ENCODE data around the gene TP73.

The TP73 gene

DNA sequence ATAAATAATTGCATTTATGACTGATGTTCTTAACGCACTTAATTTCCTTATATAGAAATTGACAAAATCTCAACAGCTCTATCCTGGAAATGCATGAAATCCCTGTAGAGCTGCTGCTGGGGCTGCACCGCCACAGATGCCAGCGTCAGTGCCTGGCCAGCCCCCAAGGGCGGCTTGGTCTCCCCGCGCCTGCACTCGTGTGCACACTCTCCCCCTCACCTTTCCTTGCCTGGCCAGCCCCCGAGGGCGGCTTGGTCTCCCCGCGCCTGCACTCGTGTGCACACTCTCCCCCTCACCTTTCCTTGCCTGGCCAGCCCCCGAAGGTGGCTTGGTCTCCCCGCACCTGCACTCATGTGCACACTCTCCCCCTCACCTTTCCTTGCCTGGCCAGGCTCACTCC, 16.2 kb upstream of the TP73 start:
- DNase-seq: no peak

DNA sequence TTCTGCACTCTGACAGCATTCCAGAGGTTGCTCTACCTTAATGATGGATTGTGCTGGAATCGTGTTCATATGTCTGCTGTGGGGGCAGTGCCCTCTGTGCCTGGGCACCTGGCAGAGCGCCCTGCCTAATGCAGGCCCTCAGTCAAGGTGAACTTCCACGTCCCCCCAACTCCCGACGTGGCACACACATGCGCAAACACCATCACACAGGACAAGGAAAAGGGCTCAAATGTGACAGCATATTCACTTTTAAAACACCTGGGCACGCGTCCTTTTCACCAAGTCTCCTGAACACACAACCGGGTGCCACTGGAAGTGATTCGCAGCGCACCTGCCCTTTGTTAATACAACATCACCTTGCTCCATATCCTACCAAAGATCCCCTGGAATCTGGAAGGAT, 15.8 kb upstream of the TP73 start:
- no peak for DNase-seq

DNA sequence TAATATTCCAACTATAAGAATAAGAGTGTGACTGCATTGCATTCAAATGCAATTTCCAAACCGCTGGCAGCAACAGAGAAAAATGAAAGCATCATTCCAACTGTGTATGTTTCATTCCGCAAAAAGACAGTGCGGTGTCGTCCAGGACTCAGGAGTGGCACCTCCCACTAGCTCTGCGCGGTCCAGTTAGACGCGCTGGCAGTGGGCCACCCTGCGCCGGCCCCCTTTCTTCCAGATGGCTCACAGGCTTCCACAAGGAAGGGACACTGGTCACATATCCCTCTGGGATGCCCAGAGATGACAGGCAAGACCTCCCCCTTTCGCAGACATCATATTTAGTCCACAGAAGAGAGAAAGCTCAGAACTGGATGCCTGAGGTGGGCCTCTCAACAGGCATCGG, 14.3 kb upstream of the TP73 start:
- no peak for DNase-seq

GRCh38 chr1:3638676-3639075, 13.6 kb upstream of the TP73 start:
- DNase-seq: no peak

DNA sequence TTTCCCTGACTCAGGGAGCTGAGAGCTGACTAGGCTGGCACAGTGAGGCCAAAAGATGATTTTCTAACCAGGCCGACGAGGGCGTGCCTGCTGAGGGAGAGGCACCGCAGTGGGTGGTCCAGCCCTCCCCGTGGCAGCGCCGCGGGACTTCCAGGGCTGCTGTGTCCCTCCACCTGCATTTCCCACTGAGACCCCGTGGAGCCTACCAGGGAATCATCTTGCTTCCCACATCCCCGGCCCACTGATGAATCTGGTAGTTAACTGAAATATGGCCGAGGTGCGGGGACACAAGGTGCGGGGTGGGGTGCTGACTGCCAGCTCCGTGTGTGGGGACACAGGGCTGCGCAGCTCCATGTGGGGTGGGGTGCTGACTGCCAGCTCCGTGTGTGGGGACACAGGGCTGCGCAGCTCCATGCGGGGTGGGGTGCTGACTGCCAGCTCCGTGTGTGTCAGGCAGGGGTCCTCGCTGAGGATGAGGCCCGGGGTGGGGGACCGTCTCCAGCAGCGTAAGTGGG, 12.9 kb upstream of the TP73 start:
- no peak for DNase-seq

DNA sequence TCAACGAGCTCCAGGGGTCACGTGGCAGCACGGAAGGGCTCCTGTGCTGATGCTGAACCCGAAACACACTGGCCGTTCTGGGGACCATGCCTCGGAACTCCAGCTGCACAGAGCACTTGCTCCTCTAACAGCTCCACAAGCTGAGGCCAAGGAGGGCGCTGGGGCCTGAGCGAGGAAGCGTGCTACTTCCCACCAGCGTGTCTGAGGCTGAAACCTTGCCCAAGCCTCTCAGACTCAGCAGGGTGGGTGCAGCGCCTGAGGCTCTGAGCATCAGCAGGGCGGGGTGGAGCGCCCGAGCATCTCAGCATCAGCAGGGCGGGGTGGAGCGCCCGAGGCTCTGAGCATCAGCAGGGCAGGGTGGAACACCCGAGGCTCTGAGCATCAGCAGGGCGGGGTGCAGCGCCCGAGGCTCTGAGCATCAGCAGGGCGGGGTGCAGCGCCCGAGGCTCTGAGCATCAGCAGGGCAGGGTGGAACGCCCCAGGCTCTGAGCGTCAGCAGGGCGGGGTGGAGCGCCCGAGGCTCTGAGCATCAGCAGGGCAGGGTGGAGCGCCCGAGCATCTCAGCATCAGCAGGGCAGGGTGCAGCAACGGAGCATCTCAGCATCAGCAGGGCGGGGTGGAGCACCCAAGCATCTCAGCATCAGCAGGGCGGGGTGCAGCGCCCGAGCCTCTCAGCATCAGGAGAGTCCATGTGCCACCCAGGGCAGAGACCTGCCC, 12.0 kb upstream of the TP73 start:
- DNase-seq: no peak

GRCh38 chr1:3641046-3641760, 11.1 kb upstream of the TP73 start:
- no peak for DNase-seq

DNA sequence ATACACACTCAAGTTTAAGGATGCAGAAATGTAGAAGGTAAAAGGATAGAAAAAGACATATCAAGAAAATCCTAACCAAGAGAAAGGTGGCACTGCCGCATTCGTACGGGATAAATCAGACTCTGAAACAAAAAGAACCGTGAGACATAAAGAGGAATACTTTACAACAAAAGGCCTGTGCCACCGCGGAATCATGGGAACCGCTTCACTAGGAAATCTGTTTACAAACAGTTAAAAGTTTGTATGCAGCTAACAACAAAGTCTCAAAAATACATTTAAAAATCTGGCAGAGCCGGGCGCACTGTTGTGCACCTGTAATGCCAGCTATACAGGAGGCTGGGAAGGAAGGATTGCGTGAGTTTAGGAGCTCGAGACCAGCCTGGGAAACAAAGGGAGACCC, 10.5 kb upstream of the TP73 start:
- DNase-seq: no peak

GRCh38 chr1:3642919-3643675, 9.2 kb upstream of the TP73 start:
- DNase-seq: no peak

GRCh38 chr1:3644273-3644672, 8.0 kb upstream of the TP73 start:
- DNase-seq: no peak

DNA sequence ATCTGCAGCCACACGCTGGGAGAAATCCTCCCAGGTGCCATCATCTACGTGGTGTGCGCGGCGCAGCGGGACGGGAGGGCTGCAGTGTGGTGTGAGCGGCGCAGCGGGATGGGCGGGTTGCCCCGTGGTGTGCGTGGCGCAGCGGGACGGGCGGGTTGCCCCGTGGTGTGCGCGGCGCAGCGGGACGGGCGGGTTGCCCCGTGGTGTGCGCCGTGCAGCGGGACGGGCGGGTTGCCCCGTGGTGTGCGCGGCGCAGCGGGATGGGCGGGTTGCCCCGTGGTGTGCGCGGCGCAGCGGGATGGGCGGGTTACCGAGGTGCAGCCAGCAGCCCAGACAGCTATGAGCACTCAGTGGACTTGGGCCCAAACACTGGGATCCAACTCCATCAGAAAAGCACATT, 7.1 kb upstream of the TP73 start:
- DNase-seq: no peak

DNA sequence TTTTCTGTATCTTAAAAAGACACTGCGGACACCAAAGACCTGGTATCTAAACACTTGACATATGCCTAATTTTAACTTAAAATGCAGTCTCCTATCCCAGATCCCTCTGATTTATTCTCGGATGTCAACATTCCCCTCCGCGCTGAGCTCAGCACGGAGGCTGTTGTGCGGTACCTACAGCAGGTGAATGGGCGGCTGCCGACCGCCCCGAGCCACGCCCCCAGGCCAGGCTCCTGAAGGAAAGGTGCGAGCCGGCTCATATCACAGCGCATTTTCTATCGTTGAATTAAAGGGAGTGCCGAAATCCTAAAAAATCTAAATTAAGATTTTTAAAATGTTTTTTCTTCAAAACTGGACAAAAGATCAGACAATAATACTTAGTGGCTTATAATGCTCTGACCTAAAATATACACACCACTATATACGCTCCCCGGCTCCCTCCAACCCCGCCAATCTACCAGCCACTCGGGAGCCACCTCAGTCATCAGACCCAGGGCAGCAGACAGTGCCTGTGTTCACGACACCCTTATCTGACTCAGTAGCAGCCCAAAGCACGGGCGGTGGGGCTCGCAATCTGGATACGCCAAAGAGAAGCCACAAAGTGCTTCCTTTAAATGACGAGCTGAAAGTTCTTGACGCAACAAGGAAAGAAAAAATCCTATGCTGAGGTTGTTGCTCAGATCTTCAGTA, 6.5 kb upstream of the TP73 start:
- DNase-seq: no peak

DNA sequence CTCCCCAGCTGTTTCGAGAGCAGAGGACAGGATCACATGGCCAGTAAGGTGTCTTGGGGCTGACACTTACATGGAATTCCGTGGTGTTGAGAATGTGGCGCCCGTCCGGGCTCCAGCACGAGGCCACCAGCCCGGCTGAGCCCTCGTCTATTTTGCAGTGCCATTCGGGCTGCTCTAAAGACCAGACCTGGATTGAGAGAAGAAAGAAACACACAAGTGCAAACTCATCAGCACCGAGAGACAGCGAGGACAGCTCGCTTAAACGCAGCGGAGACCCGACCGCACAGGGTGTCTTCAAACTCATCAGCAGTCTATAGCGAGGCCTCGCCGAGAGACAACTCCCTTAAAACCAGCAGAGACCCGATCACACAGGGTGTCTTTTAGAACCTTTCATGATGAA, 5.7 kb upstream of the TP73 start:
- DNase-seq: no peak

DNA sequence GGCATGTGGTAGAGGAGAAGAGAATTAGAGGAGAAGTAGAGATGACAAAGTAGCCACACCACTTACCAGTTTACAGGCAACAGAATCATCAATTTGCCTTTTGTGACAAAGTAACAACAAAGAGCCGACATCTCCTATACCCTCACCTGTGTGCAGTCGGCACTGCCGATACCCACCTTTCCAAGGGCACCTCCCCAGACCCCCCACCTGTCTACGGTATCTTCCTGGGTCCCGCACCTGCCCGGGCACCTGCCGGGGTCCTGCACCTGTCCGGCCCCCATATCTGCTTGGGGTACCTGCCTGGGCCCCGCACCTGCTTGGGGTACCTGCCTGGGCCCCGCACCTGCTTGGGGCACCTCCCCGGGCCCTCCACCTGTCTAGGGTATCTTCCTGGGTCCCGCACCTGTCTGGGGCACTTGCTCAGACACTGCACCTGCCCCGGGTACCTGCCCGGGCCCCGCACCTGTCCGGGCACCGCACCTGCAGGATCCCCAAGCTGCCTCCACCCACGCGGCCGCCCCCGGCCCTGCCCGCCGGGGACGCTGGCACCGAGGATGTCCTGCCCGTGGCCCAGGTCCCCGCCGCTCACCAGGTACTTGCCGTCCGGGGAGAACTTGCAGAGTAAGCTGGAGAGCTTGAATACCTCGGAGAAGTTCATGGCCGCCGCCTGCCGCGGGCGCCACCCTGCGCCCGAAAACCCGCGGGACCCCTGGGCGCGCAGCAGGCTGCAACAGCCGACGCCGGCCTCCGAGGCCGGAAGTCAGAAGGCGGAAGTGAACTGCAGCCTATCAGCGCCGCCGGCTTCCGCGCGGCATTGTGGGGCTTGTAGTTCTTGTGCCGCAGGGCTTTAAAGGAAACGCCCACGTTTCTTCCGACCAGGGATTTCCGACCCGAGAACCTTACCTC, 2.7 kb upstream of the TP73 start, which contains the start of gene WRAP73:
WRAP73 (minus strand) TSS at position 762 of the 906 bp plus-strand sequence; CDS start at position 658, 104 bp downstream.
- peak; percentile 97 to 98 (median 97) for DNase-seq

DNA sequence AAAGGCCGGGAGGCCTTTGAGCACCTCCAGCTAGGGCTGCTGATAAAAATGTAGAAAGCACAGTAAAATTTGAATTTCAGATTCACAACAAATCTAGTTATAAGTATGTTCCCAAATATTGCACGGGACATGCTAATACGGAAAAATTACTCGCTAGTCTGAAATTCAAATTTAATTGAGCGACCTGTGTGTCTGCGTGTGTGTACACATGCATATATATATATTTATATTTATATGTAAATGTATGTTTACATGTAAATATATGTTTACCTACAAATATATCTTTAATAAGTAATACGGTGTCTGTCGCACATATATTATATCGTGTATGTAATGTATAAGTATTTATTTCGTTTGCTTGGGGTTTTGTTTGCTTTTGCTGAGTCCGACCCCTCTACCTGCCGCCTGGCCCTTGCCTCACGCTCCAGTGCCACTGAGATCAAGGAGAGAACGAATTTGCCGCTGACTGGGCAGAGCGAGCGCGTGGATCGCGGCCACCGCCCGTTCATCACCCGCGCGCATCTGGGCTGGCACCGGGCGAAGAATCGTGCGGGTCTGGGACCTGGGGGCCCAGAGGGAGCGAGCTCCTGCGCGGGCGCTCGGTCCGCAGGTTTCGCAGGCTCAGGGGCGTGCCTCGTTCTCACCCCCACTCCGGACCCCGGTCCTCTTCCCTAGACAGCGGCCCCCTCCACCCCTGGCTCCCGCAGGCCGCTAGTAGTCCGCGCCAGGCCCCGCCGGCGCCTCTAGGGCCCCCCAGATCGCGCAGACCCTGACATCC, 1.9 kb upstream of the TP73 start:
- DNase-seq: no peak

DNA sequence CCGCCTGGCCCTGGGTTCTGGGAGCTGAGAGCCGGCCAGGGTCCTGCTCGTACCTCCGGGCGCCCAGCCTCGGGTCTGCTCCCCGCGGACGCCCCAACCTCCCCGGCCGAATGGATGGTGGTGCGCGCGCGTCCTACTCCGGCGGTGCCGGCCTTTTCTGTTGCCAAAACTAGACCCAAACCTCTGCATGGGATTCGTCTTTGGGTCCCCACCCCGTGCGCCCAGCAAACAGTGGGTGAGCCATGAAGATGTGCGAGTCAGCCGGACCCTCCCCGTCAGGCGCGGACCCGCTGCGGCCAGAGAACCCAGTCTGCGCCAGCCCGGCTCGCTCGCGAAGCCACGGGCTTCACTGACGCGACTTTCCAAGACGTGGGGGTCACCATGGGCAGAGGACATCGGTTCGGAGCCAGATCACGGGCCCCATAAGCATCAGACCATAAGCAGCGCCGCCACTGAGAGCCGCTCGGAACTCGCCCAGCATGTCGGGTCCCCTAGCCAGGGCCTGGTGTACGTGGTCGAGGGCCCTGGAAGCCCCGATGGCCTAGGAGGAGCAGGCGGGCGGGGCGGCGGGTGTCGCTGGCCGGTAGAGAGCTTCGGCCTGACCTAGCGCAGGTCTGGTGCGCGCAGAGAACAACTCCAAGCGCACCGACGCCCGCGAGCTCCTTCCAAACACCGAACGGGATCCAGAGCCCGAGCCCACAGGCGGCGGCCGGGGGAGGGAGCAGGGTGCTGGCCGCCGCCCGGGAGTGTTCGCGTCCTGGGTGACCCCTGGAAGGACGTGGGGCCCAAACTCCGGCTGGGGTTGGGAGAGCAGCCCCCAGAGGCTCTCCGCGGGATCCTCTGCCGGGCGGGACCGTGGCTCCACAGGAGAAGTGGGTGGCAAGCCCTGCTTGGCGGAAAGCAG, 1.0 kb upstream of the TP73 start:
- DNase-seq: peak in 1 of 3 donors; percentile 37

GRCh38 chr1:3652548-3653285, 401 bp downstream of the TP73 start:
- peak in 1 of 3 donors; percentile 24 for DNase-seq

DNA sequence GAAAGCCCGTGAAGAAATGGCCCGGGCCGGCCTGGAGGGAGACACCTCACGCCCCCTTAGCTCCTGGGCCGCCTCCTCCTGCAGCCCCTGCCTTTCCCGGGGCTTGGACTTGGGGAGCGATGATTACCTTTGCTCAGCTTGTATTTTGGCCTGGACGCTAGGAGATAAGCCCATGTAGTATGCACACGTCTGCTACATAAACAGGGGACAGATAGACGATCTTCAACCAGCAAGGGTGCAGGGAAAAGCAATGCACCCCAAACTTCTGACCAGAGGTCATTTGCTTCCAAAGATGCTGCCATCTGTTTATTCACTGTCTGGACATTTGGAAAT, 936 bp downstream of the TP73 start:
- DNase-seq: no peak

DNA sequence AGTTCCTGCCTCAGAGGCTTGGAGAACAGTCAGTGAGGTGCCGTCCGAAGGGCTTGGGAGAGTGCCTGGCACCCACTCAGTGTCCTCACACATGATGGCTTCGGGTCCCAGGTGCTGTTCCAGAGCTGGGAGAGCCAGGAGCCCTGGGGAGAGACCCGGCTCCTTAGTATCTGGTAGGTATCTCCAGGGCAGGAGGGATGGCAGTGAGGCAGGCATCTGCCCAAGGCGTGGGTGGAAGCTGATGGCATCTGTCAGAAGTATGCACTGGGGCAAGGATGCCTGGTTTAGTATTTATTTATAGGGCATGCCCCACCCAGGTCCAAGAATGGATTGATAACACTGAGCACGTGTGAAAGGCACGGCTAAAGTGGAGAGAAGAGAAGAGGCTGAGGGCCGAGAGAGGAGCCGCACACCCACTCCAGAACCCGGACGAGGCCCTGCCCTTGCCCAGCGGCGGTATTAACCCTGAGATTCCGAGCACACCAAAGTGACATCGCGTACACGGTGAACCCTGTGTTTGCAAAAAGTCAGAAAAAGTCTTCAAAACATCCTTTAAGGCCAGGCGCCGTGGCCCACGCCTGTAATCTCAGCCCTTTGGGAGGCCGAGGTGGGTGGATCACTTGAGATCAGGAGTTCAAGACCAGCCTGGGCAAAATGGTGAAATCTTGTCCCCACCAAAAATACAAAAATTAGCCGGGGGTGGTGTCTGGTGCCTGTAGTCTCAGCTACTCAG, 2.4 kb downstream of the TP73 start:
- DNase-seq: no peak

All from suppressor macrophage treated with lipopolysaccharide for 1 hour (primary cell).